Stimulated activated naive B cell treated with anti-CD40 and anti-IgM and Interleukin-4, amounts not matched to agents 10 μg/mL and 1 μg/mL and 100 μg/mL, for 72 hours (primary cell): Measurements from ENCODE around the gene CES5A.
"Not testable (repeated sequence)": the region's sequence is repeated elsewhere in the genome, so short reads cannot be mapped to it uniquely, and the experiment has no call there.

Experiments used
- ATAC-seq, 2 donors: fragments of 150-1000 bp; cut with Tn5 transposase; replicated peaks; 2 replicates each; pipeline ENCODE4 v1.10.0; 2021; ENCODE audit warnings: moderate library complexity in 1 of 2
- DNase-seq: peaks from one replicate; pipeline ENCODE4 v3.0.0; 2021
- H3K27ac Mint-ChIP-seq: one replicate; pipeline ENCODE4 v1.8.0; 2022; ENCODE audit warnings: mild to moderate bottlenecking, mixed read lengths
- H3K27me3 Mint-ChIP-seq, 2 donors: one replicate each; pipeline ENCODE4 v1.8.0; 2022; ENCODE audit warnings: mixed read lengths in 2 of 2
- H3K36me3 Mint-ChIP-seq, 2 donors: one replicate each; pipeline ENCODE4 v1.8.0; 2022; ENCODE audit warnings: mixed read lengths in 2 of 2, mild to moderate bottlenecking in 1 of 2
- H3K4me1 Mint-ChIP-seq, 2 donors: one replicate each; pipeline ENCODE4 v1.8.0; 2022; ENCODE audit warnings: mixed read lengths in 2 of 2, mild to moderate bottlenecking in 1 of 2
- H3K4me3 Mint-ChIP-seq, 2 donors: one replicate each; pipeline ENCODE4 v1.8.0; 2022; ENCODE audit warnings: mild to moderate bottlenecking in 2 of 2, mixed read lengths in 2 of 2, moderate library complexity in 1 of 2
- H3K9me3 Mint-ChIP-seq, 2 donors: one replicate each; pipeline ENCODE4 v1.8.0; 2022; ENCODE audit warnings: mixed read lengths in 2 of 2, mild to moderate bottlenecking in 1 of 2

CES5A gene

GRCh38 chr16:55875273-55875672, at the start of gene CES5A:
CES5A (minus strand) TSS chr16:55875373; CDS start chr16:55875221, 152 bp downstream.
- no peak for ATAC-seq
- Mint-ChIP-seq H3K9me3 (peaks cover 10 to 13% of the 10 kb centered on the region in 2 donors), H3K27ac (no peak within 1 kb of the TSS), H3K4me3 (no peak within 1 kb of the TSS), H3K27me3 (peaks cover 4 to 6% of the 10 kb centered on the region in 2 donors), H3K36me3 (no peaks in the 10 kb centered on the region), H3K4me1 (no peaks in the 10 kb centered on the region)
- no peak for DNase-seq

- no peak for ATAC-seq
- Mint-ChIP-seq H3K27me3 (peaks cover 11 to 40% of the 10 kb centered on the region in 2 donors), H3K9me3 (peaks cover 0 to 6% of the 10 kb centered on the region in 2 donors), H3K4me1 (no peaks in the 10 kb centered on the region), H3K4me3 (no peak overlapping the region), H3K36me3 (no peaks in the 10 kb centered on the region), H3K27ac (no peak overlapping the region)
- DNase-seq, result no peak
Measured at GRCh38 chr16:55922662-55923061, 47.5 kb upstream of the CES5A start.

GRCh38 chr16:55917373-55918160, 42.4 kb upstream of the CES5A start:
- Mint-ChIP-seq H3K27me3 (peaks cover 19 to 46% of the 10 kb centered on the region in 2 donors), H3K4me3 (no peak overlapping the region), H3K27ac (no peak overlapping the region), H3K9me3 (peaks cover 0 to 6% of the 10 kb centered on the region in 2 donors), H3K4me1 (no peaks in the 10 kb centered on the region), H3K36me3 (no peaks in the 10 kb centered on the region)
- ATAC-seq, result no peak
- DNase-seq, result no peak

- no peak for DNase-seq
- Mint-ChIP-seq H3K4me3 (no peak overlapping the region), H3K36me3 (no peaks in the 10 kb centered on the region), H3K27ac (no peak overlapping the region), H3K4me1 (no peaks in the 10 kb centered on the region), H3K9me3 (peaks cover 5 to 6% of the 10 kb centered on the region in 2 donors), H3K27me3 (peaks cover 24 to 37% of the 10 kb centered on the region in 2 donors)
- ATAC-seq, result no peak
Measured at GRCh38 chr16:55915096-55915827, 40.1 kb upstream of the CES5A start.

- H3K27ac Mint-ChIP-seq, result no peak overlapping the region
- H3K4me1 Mint-ChIP-seq, result no peaks in the 10 kb centered on the region
- H3K36me3 Mint-ChIP-seq, result no peaks in the 10 kb centered on the region
- H3K4me3 Mint-ChIP-seq, result no peak overlapping the region
- ATAC-seq (no peak), DNase-seq (no peak)
- H3K27me3 Mint-ChIP-seq, result peaks cover 25 to 33% of the 10 kb centered on the region in 2 donors
- peaks cover 5 to 6% of the 10 kb centered on the region in 2 donors for H3K9me3 Mint-ChIP-seq
Measured at GRCh38 chr16:55914383-55914782, 39.2 kb upstream of the CES5A start.

GRCh38 chr16:55913716-55914115, 38.5 kb upstream of the CES5A start:
- Mint-ChIP-seq H3K4me3 (no peak overlapping the region), H3K9me3 (peaks cover 5 to 6% of the 10 kb centered on the region in 2 donors), H3K27ac (no peak overlapping the region), H3K36me3 (no peaks in the 10 kb centered on the region), H3K4me1 (no peaks in the 10 kb centered on the region), H3K27me3 (peaks cover 24 to 33% of the 10 kb centered on the region in 2 donors)
- ATAC-seq (no peak), DNase-seq (no peak)

GRCh38 chr16:55913121-55913520, 37.9 kb upstream of the CES5A start:
- not testable (repeated sequence) for ATAC-seq, H3K36me3 Mint-ChIP-seq, DNase-seq, H3K4me1 Mint-ChIP-seq, H3K27ac Mint-ChIP-seq, H3K9me3 Mint-ChIP-seq, H3K4me3 Mint-ChIP-seq
- H3K27me3 Mint-ChIP-seq, result peaks cover 18 to 29% of the 10 kb centered on the region in 2 donors

GRCh38 chr16:55912022-55912421, 36.8 kb upstream of the CES5A start:
- Mint-ChIP-seq H3K36me3 (no peaks in the 10 kb centered on the region), H3K27me3 (peaks cover 17 to 28% of the 10 kb centered on the region in 2 donors), H3K9me3 (peaks cover 5 to 6% of the 10 kb centered on the region in 2 donors), H3K4me3 (no peak overlapping the region), H3K27ac (no peak overlapping the region), H3K4me1 (no peaks in the 10 kb centered on the region)
- DNase-seq (no peak), ATAC-seq (no peak)

GRCh38 chr16:55911616-55912015, 36.4 kb upstream of the CES5A start:
- ATAC-seq (no peak), DNase-seq (no peak)

GRCh38 chr16:55909876-55910275, 34.7 kb upstream of the CES5A start:
- H3K4me1 Mint-ChIP-seq, result no peaks in the 10 kb centered on the region
- no peak for ATAC-seq
- no peak for DNase-seq
- peaks cover 5 to 6% of the 10 kb centered on the region in 2 donors for H3K9me3 Mint-ChIP-seq
- peaks cover 12 to 19% of the 10 kb centered on the region in 2 donors for H3K27me3 Mint-ChIP-seq
- no peaks in the 10 kb centered on the region for H3K36me3 Mint-ChIP-seq
- H3K27ac Mint-ChIP-seq, result no peak overlapping the region
- H3K4me3 Mint-ChIP-seq, result no peak overlapping the region

More at GRCh38 chr16:55911616-55912015, 36.4 kb upstream of the CES5A start:
- Mint-ChIP-seq H3K4me3 (no peak overlapping the region), H3K4me1 (no peaks in the 10 kb centered on the region), H3K27me3 (peaks cover 12 to 28% of the 10 kb centered on the region in 2 donors), H3K27ac (no peak overlapping the region), H3K9me3 (peaks cover 5 to 6% of the 10 kb centered on the region in 2 donors), H3K36me3 (no peaks in the 10 kb centered on the region)

GRCh38 chr16:55908641-55909040, 33.5 kb upstream of the CES5A start:
- Mint-ChIP-seq H3K27ac (no peak overlapping the region), H3K4me3 (no peak overlapping the region), H3K27me3 (peaks cover 9 to 14% of the 10 kb centered on the region in 2 donors), H3K4me1 (no peaks in the 10 kb centered on the region), H3K36me3 (no peaks in the 10 kb centered on the region), H3K9me3 (peaks cover 11 to 15% of the 10 kb centered on the region in 2 donors)
- DNase-seq (no peak), ATAC-seq (no peak)

- H3K4me3 Mint-ChIP-seq, result no peak overlapping the region
- no peak overlapping the region for H3K27ac Mint-ChIP-seq
- H3K36me3 Mint-ChIP-seq, result no peaks in the 10 kb centered on the region
- peaks cover 13 to 21% of the 10 kb centered on the region in 2 donors for H3K9me3 Mint-ChIP-seq
- no peak for DNase-seq
- no peaks in the 10 kb centered on the region for H3K4me1 Mint-ChIP-seq
- H3K27me3 Mint-ChIP-seq, result peaks cover 9 to 15% of the 10 kb centered on the region in 2 donors
- no peak for ATAC-seq
Measured at GRCh38 chr16:55907661-55908060, 32.5 kb upstream of the CES5A start.

- DNase-seq, result no peak
- Mint-ChIP-seq H3K36me3 (no peaks in the 10 kb centered on the region), H3K9me3 (peaks cover 14 to 22% of the 10 kb centered on the region in 2 donors), H3K4me1 (no peaks in the 10 kb centered on the region), H3K27ac (no peak overlapping the region), H3K27me3 (peaks cover 9 to 13% of the 10 kb centered on the region in 2 donors), H3K4me3 (no peak overlapping the region)
- ATAC-seq, result no peak
Measured at GRCh38 chr16:55906123-55906522, 30.9 kb upstream of the CES5A start.

- Mint-ChIP-seq H3K27me3 (peaks cover 4 to 13% of the 10 kb centered on the region in 2 donors), H3K4me3 (no peak overlapping the region), H3K9me3 (peaks cover 11 to 17% of the 10 kb centered on the region in 2 donors), H3K4me1 (no peaks in the 10 kb centered on the region), H3K27ac (no peak overlapping the region), H3K36me3 (no peaks in the 10 kb centered on the region)
- ATAC-seq, result no peak
- no peak for DNase-seq
Measured at GRCh38 chr16:55905651-55906050, 30.5 kb upstream of the CES5A start.
